Rectal smooth muscle tissue (tissue), 1 donor: Measurements from ENCODE around the gene TUB.

Experiments
- H3K27ac ChIP-seq: one replicate; pipeline ENCODE4 v1.7.0; 2013; ENCODE audit warnings: low read depth, low read length, inconsistent platforms
- H3K27me3 ChIP-seq: one replicate; pipeline ENCODE4 v1.7.0; 2013; ENCODE audit warnings: low read length; ENCODE audit not compliant: control insufficient read depth, insufficient read depth
- H3K36me3 ChIP-seq: one replicate; pipeline ENCODE4 v1.7.0; 2013; ENCODE audit warnings: low read length; ENCODE audit not compliant: control insufficient read depth, insufficient read depth
- H3K4me1 ChIP-seq: one replicate; pipeline ENCODE4 v1.7.0; 2013; ENCODE audit warnings: low read length; ENCODE audit not compliant: control insufficient read depth, insufficient read depth
- H3K4me3 ChIP-seq: one replicate; pipeline ENCODE4 v1.7.0; 2013; ENCODE audit warnings: low read length
- H3K9ac ChIP-seq: one replicate; pipeline ENCODE4 v1.7.0; 2013; ENCODE audit warnings: low read length

Gene TUB

DNA sequence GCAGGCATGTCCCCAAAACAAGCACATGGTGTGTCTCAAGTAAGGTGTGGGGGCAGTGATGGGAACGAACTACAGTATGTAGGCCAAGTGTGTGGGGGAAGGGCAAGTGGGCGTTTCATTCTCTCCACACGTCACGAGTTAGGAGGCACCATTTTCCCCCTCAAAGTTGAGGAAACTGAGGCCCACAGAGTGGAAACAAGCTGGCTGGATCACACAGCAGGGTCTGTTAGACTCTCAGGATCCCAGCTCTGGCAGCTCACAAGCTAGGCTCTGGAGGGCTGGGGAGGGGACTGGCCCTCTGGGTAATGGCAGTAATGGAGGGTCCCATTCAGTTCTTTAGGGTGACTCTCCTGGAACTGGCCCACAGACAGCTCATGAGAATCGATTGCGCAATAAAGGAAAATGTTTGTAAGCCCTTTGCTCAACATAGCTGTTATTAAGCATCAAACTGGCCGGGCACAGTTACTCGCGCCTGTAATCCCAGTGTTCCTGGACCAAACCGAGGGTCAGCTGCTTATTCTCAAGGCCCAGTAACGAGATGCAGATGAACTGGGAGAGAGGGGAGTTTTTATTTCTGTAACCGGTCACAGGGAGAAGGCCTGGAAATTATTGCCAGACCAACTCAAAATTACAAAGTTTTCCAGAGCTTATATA is 24.1 kb upstream of the TUB start:
- H3K36me3 ChIP-seq, result no peaks in the 10 kb centered on the region
- H3K27me3 ChIP-seq, result peaks cover 3% of the 10 kb centered on the region
- no peak overlapping the region for H3K4me3 ChIP-seq
- H3K9ac ChIP-seq, result no peak overlapping the region
- peaks cover 10% of the 10 kb centered on the region for H3K4me1 ChIP-seq
- peak overlapping the region; percentile 27 for H3K27ac ChIP-seq

DNA sequence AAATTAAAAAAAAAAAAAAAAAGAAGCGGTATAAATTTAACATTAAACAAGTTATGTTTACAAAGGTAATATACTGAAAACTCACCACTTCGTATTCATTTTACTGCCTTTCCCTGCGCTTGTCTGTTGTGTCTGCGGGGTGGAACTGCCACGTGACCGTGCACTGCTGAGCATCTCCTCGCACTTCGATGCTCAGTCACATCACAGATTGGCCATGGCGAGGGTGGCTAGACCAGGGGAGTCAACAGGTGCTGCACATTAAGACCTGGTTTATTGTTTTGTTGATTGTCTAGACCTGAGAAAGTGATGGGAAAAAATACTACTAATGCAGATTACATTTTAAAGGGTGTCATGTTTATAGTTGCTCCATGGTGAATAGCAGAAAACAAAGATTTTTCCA is 22.8 kb upstream of the TUB start:
- no peak overlapping the region for H3K9ac ChIP-seq

DNA sequence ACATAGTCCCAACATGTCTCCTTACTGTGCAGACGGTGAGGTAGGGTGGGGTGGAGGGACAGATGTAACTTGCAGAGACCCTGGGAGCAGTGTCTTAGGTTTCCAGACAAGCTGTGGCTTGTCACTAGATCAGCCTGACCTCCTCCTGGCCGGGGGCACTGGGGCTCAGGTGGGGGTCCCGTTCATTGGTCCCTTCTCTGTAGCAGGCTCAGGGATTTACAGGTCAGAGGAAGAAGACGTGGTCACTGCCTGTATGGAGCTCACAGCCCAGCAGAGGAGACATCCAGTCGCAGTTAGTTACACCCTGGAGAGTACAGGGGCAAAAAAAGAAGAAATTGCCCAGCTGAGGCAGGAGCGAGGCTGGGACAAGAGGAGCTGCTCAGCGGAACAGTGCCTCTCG is 22.0 kb upstream of the TUB start:
- Histone ChIP-seq H3K27ac (no peak overlapping the region), H3K4me1 (peaks cover 23% of the 10 kb centered on the region), H3K36me3 (no peaks in the 10 kb centered on the region), H3K27me3 (peaks cover 3% of the 10 kb centered on the region), H3K4me3 (no peak overlapping the region), H3K9ac (no peak overlapping the region)

More for the DNA sequence above, 22.8 kb upstream of the TUB start:
- Histone ChIP-seq H3K36me3 (no peaks in the 10 kb centered on the region), H3K4me3 (no peak overlapping the region), H3K27ac (no peak overlapping the region), H3K27me3 (peaks cover 3% of the 10 kb centered on the region), H3K4me1 (peaks cover 16% of the 10 kb centered on the region)

DNA sequence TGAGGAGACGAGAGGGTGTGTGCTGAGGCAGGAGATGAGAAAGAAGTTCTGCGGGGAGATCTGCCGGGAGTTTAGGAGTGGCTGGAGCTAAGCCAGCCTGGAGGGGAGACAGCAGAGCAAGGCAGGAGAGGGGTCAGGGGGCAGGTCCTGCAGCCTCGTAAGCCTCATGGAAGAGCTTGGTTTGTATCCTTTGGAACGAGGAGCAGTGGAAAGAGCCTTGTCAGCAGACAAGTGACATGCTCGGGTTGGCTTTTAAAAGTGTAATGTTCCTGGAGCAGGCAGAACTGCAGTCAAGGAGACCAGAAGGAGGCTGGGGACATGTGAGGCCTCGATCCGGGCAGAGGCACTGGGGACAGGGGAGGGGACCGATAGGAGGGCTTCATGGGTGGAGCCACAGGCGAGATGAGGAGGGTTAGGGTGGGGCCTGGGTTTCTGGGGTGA is 21.4 kb upstream of the TUB start:
- no peak overlapping the region for H3K27ac ChIP-seq
- peaks cover 23% of the 10 kb centered on the region for H3K4me1 ChIP-seq
- no peaks in the 10 kb centered on the region for H3K36me3 ChIP-seq
- no peak overlapping the region for H3K9ac ChIP-seq
- H3K27me3 ChIP-seq, result peaks cover 3% of the 10 kb centered on the region
- no peak overlapping the region for H3K4me3 ChIP-seq

DNA sequence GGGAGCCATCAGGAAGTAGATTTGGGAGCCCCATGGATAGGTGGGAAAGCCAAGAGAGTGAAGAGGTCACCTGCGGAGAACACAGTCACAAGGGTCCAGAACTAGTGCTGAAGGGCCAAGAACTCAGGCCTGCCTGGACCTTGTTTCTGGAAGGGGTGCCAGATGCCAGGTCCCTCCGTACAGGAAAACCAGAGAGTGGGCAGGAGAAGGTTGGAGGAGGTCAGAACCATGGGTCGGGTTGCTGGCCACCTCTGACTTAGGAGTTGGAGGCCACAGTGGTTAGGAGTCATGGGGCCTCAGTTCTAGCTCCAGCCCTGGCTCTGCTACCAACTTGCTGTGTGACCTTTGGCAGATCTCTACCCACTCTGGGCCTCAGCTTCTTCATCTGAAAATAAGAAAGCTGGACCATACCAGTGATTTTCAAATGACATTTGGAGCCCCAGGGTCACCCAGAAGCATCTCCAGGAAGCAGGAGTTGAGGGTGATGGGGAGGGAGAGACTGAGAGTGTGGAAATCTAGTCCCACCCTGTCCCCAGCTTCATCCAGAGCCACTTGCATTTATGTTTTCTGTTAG is 20.8 kb upstream of the TUB start:
- H3K27ac ChIP-seq, result no peak overlapping the region
- no peak overlapping the region for H3K9ac ChIP-seq
- peaks cover 23% of the 10 kb centered on the region for H3K4me1 ChIP-seq

DNA sequence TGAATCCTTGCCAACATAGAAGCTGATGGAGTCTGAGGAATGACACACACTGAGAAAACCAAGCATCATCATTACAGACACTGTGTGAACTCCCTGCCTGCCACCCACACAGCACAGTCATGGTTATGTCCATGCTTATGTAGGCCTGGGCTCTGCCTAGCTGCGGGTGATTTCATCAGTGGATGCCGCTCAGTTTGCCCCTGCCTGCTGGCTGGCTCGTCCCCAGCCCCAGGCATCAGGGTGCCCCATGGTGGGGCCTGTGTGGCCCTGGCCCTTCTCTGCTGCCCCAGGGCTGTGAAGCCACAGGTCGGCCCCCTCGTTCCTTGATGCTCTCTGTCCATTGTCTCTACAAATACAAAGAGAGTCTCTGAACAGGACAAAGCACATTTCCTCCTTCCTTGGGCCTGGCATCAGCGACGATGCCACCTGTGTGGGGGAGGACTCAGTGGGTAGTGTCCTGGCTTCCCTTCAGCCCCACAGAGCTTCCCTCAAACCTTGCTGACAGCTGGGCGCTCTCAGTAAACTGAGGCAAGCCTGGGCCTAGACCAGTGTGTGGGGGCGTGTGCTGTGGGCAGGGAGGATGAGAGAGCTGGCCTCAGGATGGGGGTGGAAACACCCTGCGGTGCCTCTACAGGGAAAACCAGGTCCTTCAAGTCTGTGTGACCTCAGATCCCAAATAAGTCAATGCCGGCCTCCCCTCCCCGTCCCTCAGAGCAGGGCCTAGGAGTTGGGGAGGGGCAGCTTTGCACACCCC is 20.0 kb upstream of the TUB start:
- Histone ChIP-seq H3K4me1 (peaks cover 23% of the 10 kb centered on the region), H3K9ac (no peak overlapping the region), H3K36me3 (no peaks in the 10 kb centered on the region), H3K27ac (no peak overlapping the region), H3K27me3 (peaks cover 3% of the 10 kb centered on the region), H3K4me3 (no peak overlapping the region)

More for the DNA sequence above, 20.8 kb upstream of the TUB start:
- Histone ChIP-seq H3K4me3 (no peak overlapping the region), H3K36me3 (no peaks in the 10 kb centered on the region), H3K27me3 (peaks cover 3% of the 10 kb centered on the region)

DNA sequence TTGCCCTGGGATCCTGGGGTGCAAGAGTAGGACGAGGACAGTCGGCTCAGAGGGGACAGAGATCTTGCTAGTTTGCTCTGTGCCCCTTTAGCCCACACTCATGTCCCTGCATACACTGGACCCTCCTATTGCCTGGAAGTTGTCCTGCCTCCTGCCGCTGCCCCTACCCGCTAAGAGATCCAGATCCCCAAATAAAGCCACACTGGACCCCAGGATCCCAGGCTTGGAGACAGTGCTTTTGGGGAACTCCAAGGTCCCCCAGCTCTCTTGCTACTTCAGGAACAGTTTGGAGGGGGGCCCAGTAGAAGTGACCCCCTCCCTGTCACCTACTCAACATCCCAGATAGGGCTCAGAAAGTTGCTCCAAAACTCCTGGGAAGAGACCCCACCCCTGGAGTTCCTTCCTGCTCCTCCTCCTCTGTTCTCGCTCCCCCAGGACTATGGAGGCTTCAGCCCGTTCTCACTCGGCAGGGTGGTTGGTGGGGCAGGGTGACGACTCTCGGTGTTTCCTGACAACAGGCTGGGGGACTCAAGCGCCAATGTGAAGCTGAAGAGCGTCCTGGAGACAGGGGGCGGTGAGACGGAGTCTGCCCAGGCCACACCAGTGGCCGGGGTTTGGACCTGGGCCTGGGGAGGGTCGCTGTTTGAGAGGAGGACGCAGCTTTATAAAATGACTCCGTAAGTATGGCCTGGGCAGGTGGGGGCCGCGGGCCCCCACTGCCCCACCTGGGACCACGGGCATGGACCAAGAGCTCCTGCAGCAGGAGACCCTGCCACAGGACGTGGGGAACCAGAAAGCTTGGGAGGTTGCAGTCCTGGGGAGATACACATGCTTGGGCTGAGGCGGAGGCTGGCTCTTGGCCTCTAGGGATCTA is 19.2 kb upstream of the TUB start:
- H3K4me3 ChIP-seq, result no peak overlapping the region
- no peak overlapping the region for H3K27ac ChIP-seq
- H3K27me3 ChIP-seq, result peaks cover 3% of the 10 kb centered on the region
- no peaks in the 10 kb centered on the region for H3K36me3 ChIP-seq
- H3K9ac ChIP-seq, result no peak overlapping the region
- H3K4me1 ChIP-seq, result peaks cover 22% of the 10 kb centered on the region

DNA sequence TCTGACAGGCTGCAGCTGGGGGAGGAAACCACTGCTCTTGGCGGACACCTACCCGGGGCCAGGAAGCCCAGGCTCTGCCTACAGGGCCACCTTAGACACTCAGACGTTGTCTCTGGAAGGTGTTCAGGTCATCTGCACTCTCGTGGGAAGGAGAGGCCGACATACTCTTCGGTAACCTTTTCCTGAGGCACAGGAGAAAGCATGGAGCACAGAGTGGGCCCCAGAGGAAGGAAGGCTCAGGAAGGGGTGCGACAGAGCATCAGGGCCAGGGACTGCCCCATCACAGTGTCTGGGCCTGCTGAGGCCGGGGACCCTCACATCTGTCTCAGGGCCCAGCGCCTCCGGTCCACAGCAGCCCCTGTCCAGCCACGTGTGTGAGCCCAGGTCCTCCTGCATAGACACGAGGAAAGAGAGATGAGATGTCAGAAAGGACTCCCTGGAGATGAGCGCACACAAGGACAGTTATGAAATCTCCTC is 18.2 kb upstream of the TUB start:
- Histone ChIP-seq H3K36me3 (no peaks in the 10 kb centered on the region), H3K4me1 (peaks cover 15% of the 10 kb centered on the region), H3K27ac (peak overlapping the region; percentile 77), H3K9ac (no peak overlapping the region), H3K4me3 (no peak overlapping the region), H3K27me3 (peaks cover 3% of the 10 kb centered on the region)

DNA sequence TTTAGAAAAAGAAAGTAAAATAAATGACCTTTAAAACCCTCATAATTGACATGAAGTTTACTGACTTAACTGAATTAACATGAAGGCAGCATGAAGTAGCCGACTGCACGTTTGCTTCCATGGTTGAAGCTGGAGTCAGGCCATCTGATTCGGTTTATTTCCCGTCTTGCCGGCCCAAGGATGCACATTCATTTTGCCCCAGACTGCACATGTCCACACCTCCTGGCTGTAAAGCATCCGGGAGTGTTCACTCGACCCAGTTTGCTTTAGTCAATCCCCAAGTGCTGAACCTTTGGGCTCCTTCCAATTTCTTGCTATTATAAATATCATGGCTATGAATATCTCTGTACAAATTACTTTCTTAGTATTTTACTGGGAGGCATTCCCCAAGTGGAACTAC is 17.7 kb upstream of the TUB start:
- Histone ChIP-seq H3K9ac (no peak overlapping the region), H3K27me3 (peaks cover 3% of the 10 kb centered on the region), H3K27ac (peak overlapping the region; percentile 77), H3K4me3 (no peak overlapping the region), H3K36me3 (no peaks in the 10 kb centered on the region), H3K4me1 (peaks cover 15% of the 10 kb centered on the region)

DNA sequence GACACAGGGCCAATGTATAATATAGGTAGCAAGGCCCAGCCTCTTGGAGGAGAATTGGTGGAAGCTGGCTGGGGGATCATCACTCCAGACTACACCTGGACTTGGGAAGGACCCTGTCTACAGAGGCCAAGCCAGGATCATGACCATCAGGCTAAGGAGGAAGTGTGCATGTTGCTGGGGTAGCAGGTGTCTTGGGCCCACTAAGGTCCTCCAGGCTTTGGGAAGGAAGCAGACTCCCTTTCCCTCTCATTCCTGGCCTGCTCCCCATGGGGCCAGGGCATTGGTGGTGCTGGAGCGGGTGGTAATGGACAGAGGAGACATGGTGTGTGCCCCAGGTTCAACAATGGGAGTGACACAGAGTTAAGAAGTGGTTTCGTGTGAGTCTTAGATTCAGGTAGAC is 16.0 kb upstream of the TUB start:
- H3K4me3 ChIP-seq, result no peak overlapping the region
- H3K36me3 ChIP-seq, result no peaks in the 10 kb centered on the region
- H3K27ac ChIP-seq, result no peak overlapping the region
- H3K4me1 ChIP-seq, result peaks cover 23% of the 10 kb centered on the region
- no peak overlapping the region for H3K9ac ChIP-seq
- no peaks in the 10 kb centered on the region for H3K27me3 ChIP-seq

DNA sequence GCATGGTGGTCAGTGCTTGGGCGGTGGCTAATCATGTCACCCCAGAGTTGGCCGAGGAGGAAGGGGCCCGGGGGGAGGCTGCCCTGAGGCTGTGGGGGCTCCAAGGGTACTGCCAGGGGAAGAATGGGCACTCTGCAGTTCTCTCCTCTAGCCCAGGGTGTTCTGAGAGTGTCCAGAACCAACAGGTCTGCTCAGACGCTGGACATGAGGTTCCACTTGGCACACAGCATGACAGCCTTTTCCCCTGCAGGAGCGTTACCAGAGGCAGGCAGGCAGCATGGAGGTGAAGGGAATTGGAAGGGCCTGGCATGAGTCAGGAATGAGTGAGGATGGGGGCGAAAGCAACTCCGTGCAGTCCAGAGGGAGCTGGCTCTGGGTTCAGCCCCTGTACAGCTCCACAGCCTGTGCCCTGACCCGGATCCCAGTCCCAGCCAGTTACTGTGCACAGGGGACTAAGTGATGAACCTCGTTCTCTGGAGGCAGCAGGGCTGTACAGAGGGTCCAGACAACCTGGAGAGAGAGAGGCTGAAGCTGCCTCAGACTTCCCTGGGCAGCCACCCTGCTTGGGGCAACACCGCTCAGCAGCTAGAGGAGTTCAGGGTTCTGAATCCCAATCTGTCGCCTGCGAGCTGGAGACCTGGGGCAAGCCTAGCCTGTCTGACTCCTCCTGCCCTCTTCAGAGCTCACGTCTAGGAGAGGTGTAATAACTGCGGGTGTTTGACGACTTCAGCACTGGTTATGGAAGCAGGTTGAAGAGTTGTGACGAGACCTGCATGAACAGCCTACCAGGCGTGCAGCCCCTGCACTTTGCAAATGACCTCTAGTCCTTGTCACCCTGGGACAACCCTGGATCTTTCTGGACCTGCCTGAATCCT is 14.7 kb upstream of the TUB start:
- Histone ChIP-seq H3K27me3 (no peaks in the 10 kb centered on the region), H3K36me3 (no peaks in the 10 kb centered on the region), H3K4me1 (peaks cover 21% of the 10 kb centered on the region), H3K27ac (no peak overlapping the region), H3K4me3 (no peak overlapping the region), H3K9ac (no peak overlapping the region)
